Astrocyte (in vitro differentiated cells and primary cell): Measurements from ENCODE around the gene AGXT. TPM values are rescaled to one million over a fixed set of nuclear protein-coding genes. Genes with fewer than 3 reads are reported as not detected.

ENCODE experiments used
- DNase-seq: peaks from one replicate; pipeline ENCODE4 v3.0.0-alpha.2; 2010; ENCODE audit warnings: low read depth
- FAIRE-seq: peaks from 2 replicates; lab custom pipeline; 2011; peaks lifted over from hg19 to GRCh38; lab: Jason Lieb, UNC
- H2AFZ ChIP-seq: 2 replicates; pipeline ENCODE4 v1.6.0; 2012; ENCODE audit warnings: low read depth, low read length, inconsistent platforms
- H3K27ac ChIP-seq: 2 replicates; pipeline ENCODE4 v1.5.1; 2011; ENCODE audit warnings: low read depth, low read length, inconsistent platforms
- H3K27me3 ChIP-seq: 2 replicates; pipeline ENCODE4 v1.6.0; 2011; ENCODE audit warnings: low read length, inconsistent platforms; ENCODE audit not compliant: insufficient read depth
- H3K36me3 ChIP-seq: 2 replicates; pipeline ENCODE4 v1.5.1; 2011; ENCODE audit warnings: low read length, inconsistent platforms; ENCODE audit not compliant: insufficient read depth
- H3K4me1 ChIP-seq: 2 replicates; pipeline ENCODE4 v1.5.1; 2011; ENCODE audit warnings: low read length, inconsistent platforms; ENCODE audit not compliant: insufficient read depth
- H3K4me2 ChIP-seq: 2 replicates; pipeline ENCODE4 v1.6.0; 2012; ENCODE audit warnings: low read length, inconsistent platforms
- H3K4me3 ChIP-seq: 2 replicates; pipeline ENCODE4 v1.5.1; 2011; ENCODE audit warnings: low read depth, mild to moderate bottlenecking, low read length, inconsistent platforms; ENCODE audit not compliant: insufficient read depth
- H3K79me2 ChIP-seq: 2 replicates; pipeline ENCODE4 v1.6.0; 2012; ENCODE audit warnings: mild to moderate bottlenecking, low read length, inconsistent platforms; ENCODE audit not compliant: insufficient read depth
- H3K9ac ChIP-seq: 2 replicates; pipeline ENCODE4 v1.6.0; 2012; ENCODE audit warnings: mild to moderate bottlenecking, low read length, inconsistent platforms
- H3K9me3 ChIP-seq: 2 replicates; pipeline ENCODE4 v1.5.1; 2012; ENCODE audit warnings: low read depth, mild to moderate bottlenecking, low read length, inconsistent platforms; ENCODE audit not compliant: insufficient read depth
- H4K20me1 ChIP-seq: 2 replicates; pipeline ENCODE4 v1.6.0; 2012; ENCODE audit warnings: low read length, inconsistent platforms; ENCODE audit not compliant: insufficient read depth
- H3K27ac Mint-ChIP-seq: one replicate; pipeline ENCODE4 v1.8.0; 2021; ENCODE audit warnings: mild to moderate bottlenecking, mixed read lengths; ENCODE audit not compliant: unreplicated experiment
- H3K27me3 Mint-ChIP-seq: one replicate; pipeline ENCODE4 v1.8.0; 2021; ENCODE audit warnings: low read depth, mixed read lengths; ENCODE audit not compliant: unreplicated experiment
- H3K36me3 Mint-ChIP-seq: one replicate; pipeline ENCODE4 v1.8.0; 2021; ENCODE audit warnings: low read depth, mixed read lengths; ENCODE audit not compliant: unreplicated experiment
- H3K4me1 Mint-ChIP-seq: one replicate; pipeline ENCODE4 v1.8.0; 2021; ENCODE audit warnings: low read depth, mixed read lengths; ENCODE audit not compliant: unreplicated experiment
- H3K4me3 Mint-ChIP-seq: one replicate; pipeline ENCODE4 v1.8.0; 2021; ENCODE audit warnings: mild to moderate bottlenecking, moderate library complexity, mixed read lengths; ENCODE audit not compliant: unreplicated experiment
- H3K9me3 Mint-ChIP-seq: one replicate; pipeline ENCODE4 v1.8.0; 2021; ENCODE audit warnings: mild to moderate bottlenecking, mixed read lengths; ENCODE audit not compliant: unreplicated experiment
- EZH2 ChIP-seq: IDR thresholded peaks from 2 replicates; pipeline ENCODE4 v1.6.1; 2012; ENCODE audit warnings: mild to moderate bottlenecking, low read length, inconsistent platforms; ENCODE audit not compliant: insufficient read depth
- total RNA-seq: library from RNA; stranded (reverse); gene quantifications from 2 replicates; pipeline ENCODE4 v1.2.1, GENCODE V29; 2021
- TF ChIP-seq, protein P1 (sequence below): IDR thresholded peaks from 2 replicates; pipeline ENCODE4 v1.5.1; 2011; ENCODE audit warnings: low read depth, mild to moderate bottlenecking, inconsistent platforms, low read length, moderate library complexity; ENCODE audit not compliant: insufficient read depth

AGXT gene
- total RNA-seq, 1 donor from 2014 or later = not detected

GRCh38 chr2:240861547-240861946, 7.1 kb upstream of the AGXT start:
- peaks cover 29% of the 10 kb centered on the region for H3K27me3 ChIP-seq
- H4K20me1 ChIP-seq = no peaks in the 10 kb centered on the region
- Mint-ChIP-seq H3K27ac (no peak overlapping the region), H3K4me1 (no peaks in the 10 kb centered on the region), H3K4me3 (no peak overlapping the region), H3K27me3 (peaks cover 63% of the 10 kb centered on the region), H3K36me3 (peaks cover 3% of the 10 kb centered on the region), H3K9me3 (no peaks in the 10 kb centered on the region)
- H3K9me3 ChIP-seq = no peaks in the 10 kb centered on the region
- no peaks in the 10 kb centered on the region for H3K4me1 ChIP-seq
- no peak for DNase-seq
- no peak overlapping the region for H3K9ac ChIP-seq
- no peaks in the 10 kb centered on the region for H3K36me3 ChIP-seq
- TF ChIP-seq, protein P1, sequence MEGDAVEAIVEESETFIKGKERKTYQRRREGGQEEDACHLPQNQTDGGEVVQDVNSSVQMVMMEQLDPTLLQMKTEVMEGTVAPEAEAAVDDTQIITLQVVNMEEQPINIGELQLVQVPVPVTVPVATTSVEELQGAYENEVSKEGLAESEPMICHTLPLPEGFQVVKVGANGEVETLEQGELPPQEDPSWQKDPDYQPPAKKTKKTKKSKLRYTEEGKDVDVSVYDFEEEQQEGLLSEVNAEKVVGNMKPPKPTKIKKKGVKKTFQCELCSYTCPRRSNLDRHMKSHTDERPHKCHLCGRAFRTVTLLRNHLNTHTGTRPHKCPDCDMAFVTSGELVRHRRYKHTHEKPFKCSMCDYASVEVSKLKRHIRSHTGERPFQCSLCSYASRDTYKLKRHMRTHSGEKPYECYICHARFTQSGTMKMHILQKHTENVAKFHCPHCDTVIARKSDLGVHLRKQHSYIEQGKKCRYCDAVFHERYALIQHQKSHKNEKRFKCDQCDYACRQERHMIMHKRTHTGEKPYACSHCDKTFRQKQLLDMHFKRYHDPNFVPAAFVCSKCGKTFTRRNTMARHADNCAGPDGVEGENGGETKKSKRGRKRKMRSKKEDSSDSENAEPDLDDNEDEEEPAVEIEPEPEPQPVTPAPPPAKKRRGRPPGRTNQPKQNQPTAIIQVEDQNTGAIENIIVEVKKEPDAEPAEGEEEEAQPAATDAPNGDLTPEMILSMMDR = no peak
- no peak for TF ChIP-seq EZH2
- no peak for FAIRE-seq
- no peak overlapping the region for H3K4me2 ChIP-seq
- no peak overlapping the region for H3K4me3 ChIP-seq
- H2AFZ ChIP-seq = no peak overlapping the region
- H3K27ac ChIP-seq = no peak overlapping the region
- no peaks in the 10 kb centered on the region for H3K79me2 ChIP-seq

- H3K9me3 ChIP-seq = no peaks in the 10 kb centered on the region
- no peaks in the 10 kb centered on the region for H3K4me1 ChIP-seq
- Mint-ChIP-seq H3K27ac (no peak overlapping the region), H3K9me3 (no peaks in the 10 kb centered on the region), H3K4me3 (no peak overlapping the region), H3K36me3 (no peaks in the 10 kb centered on the region), H3K4me1 (no peaks in the 10 kb centered on the region), H3K27me3 (peaks cover 66% of the 10 kb centered on the region)
- FAIRE-seq (no peak), DNase-seq (no peak)
- no peak overlapping the region for H2AFZ ChIP-seq
- no peaks in the 10 kb centered on the region for H4K20me1 ChIP-seq
- no peak overlapping the region for H3K9ac ChIP-seq
- no peak overlapping the region for H3K4me3 ChIP-seq
- no peaks in the 10 kb centered on the region for H3K36me3 ChIP-seq
- TF ChIP-seq, protein P1 = no peak
- TF ChIP-seq EZH2 = no peak
- peaks cover 25% of the 10 kb centered on the region for H3K27me3 ChIP-seq
- H3K79me2 ChIP-seq = no peaks in the 10 kb centered on the region
- no peak overlapping the region for H3K27ac ChIP-seq
- H3K4me2 ChIP-seq = no peak overlapping the region
Observed at GRCh38 chr2:240864475-240864874, 4.1 kb upstream of the AGXT start.

DNA sequence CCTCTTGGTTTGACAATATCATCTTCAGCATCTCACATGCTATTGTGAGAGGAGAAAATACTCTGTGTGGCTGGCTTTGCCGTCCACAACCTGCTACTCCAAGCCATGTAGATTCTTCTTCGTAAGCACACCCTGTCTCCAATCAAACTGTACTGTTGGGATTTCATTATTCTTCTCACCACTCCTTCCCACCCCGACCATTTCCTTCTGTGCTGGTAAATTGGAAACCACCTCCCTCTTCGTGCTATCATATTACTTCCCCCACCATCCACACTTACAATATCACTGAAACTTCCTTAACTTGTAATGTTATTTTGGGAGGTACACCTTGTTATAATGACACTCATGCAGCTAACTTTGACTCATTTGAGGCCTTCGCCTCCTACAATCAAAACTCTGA, 3.2 kb upstream of the AGXT start:
- Histone ChIP-seq H4K20me1 (no peaks in the 10 kb centered on the region), H3K4me2 (no peak overlapping the region), H3K4me1 (no peaks in the 10 kb centered on the region), H3K27me3 (peaks cover 24% of the 10 kb centered on the region), H3K4me3 (no peak overlapping the region), H3K9me3 (no peaks in the 10 kb centered on the region), H3K36me3 (no peaks in the 10 kb centered on the region), H3K9ac (no peak overlapping the region), H2AFZ (no peak overlapping the region), H3K27ac (no peak overlapping the region), H3K79me2 (no peaks in the 10 kb centered on the region)
- Mint-ChIP-seq H3K4me3 (no peak overlapping the region), H3K9me3 (no peaks in the 10 kb centered on the region), H3K4me1 (no peaks in the 10 kb centered on the region), H3K27ac (no peak overlapping the region), H3K27me3 (peaks cover 68% of the 10 kb centered on the region), H3K36me3 (no peaks in the 10 kb centered on the region)
- no peak for TF ChIP-seq EZH2
- TF ChIP-seq, protein P1 = no peak
- FAIRE-seq = no peak
- no peak for DNase-seq
